K562 (cell line): ENCODE measurements around the gene ALKBH2. TPM values are rescaled to one million over a fixed set of nuclear protein-coding genes. Genes with fewer than 3 reads are reported as not detected.

Experiments
- BRCA1 ChIP-seq, 2 experiments: fragments of 450-650 bp in 1 of 2; sonication (generic) in 1 of 2; formaldehyde crosslinking in 1 of 2; IDR thresholded peaks; 2 replicates each; pipeline versions ENCODE4 v1.5.0 to v1.6.1; 2017 to 2020; ENCODE audit warnings: mild to moderate bottlenecking in 1 of 2, missing genetic modification reagents in 1 of 2
- CAMTA2 ChIP-seq: fragments of 250-450 bp; sonication (Bioruptor Pico); conservative IDR thresholded peaks from 2 replicates; pipeline ENCODE4 v1.5.1; 2022
- CGGBP1 ChIP-seq: fragments of 250-450 bp; sonication (Bioruptor Pico); IDR thresholded peaks from 2 replicates; pipeline ENCODE4 v1.9.0; 2021; ENCODE audit warnings: mild to moderate bottlenecking
- CREBBP ChIP-seq: IDR thresholded peaks from one replicate; pipeline ENCODE4 v1.6.1; 2012; ENCODE audit warnings: low read depth, mild to moderate bottlenecking, control low read depth, inconsistent platforms, low read length
- ETV5 ChIP-seq: sonication (generic); formaldehyde crosslinking; IDR thresholded peaks from 2 replicates; pipeline ENCODE4 v1.4.0; 2020; ENCODE audit warnings: low read depth, mild to moderate bottlenecking, missing genetic modification reagents
- FIP1L1 ChIP-seq: fragments of 200-400 bp; formaldehyde crosslinking; IDR thresholded peaks from 2 replicates; pipeline ENCODE4 v1.6.1; 2018; ENCODE audit warnings: mild to moderate bottlenecking, low read depth, low read length; ENCODE audit not compliant: poor library complexity, severe bottlenecking
- KDM1A ChIP-seq, 2 experiments: fragments of 450-650 bp; IDR thresholded peaks; 2 replicates each; pipeline ENCODE4 v1.6.1; 2016; ENCODE audit warnings: mild to moderate bottlenecking in 2 of 2
- MAX ChIP-seq: sonication (generic); formaldehyde crosslinking; IDR thresholded peaks from 2 replicates; pipeline ENCODE4 v1.9.0; 2022; ENCODE audit warnings: mild to moderate bottlenecking, missing genetic modification reagents
- MCM7 ChIP-seq, 2 experiments: fragments of 450-650 bp; IDR thresholded peaks; 2 replicates each; pipeline ENCODE4 v1.6.1; 2016 to 2018
- POLR2G ChIP-seq: fragments of 200-400 bp; formaldehyde crosslinking; IDR thresholded peaks from 2 replicates; pipeline ENCODE4 v1.6.1; 2017; ENCODE audit warnings: low read depth, mild to moderate bottlenecking, antibody characterized with exemption, low read length, moderate library complexity
- PRPF4 ChIP-seq: fragments of 200-400 bp; formaldehyde crosslinking; IDR thresholded peaks from one replicate; pipeline ENCODE4 v1.6.1; 2017; ENCODE audit warnings: low read length, low read depth, mild to moderate bottlenecking; ENCODE audit not compliant: insufficient read depth, poor library complexity, severe bottlenecking
- PTRF ChIP-seq: fragments of 450-650 bp; IDR thresholded peaks from 2 replicates; pipeline ENCODE4 v1.6.1; 2016; ENCODE audit warnings: mild to moderate bottlenecking, missing genetic modification characterization, missing compliant biosample characterization
- SIN3A ChIP-seq, 2 experiments: fragments of 150-350 bp in 1 of 2; IDR thresholded peaks; 2 replicates each; pipeline ENCODE4 v1.6.1; 2011 to 2016; ENCODE audit warnings: borderline replicate concordance in 2 of 2, low read depth in 2 of 2, low read length in 2 of 2, mild to moderate bottlenecking in 2 of 2, moderate library complexity in 2 of 2; ENCODE audit not compliant: control insufficient read depth in 1 of 2
- SNRNP70 ChIP-seq: fragments of 200-400 bp; formaldehyde crosslinking; optimal IDR thresholded peaks from 2 replicates; pipeline ENCODE3; 2017; ENCODE audit warnings: low read depth, low read length
- SOX6 ChIP-seq: fragments of 450-650 bp; IDR thresholded peaks from 2 replicates; pipeline ENCODE4 v1.6.1; 2014; ENCODE audit warnings: mild to moderate bottlenecking
- STAT5B ChIP-seq: fragments of 250-450 bp; sonication (Bioruptor Pico); IDR thresholded peaks from 2 replicates; pipeline ENCODE4 v1.8.0; 2021; ENCODE audit warnings: mild to moderate bottlenecking, inconsistent platforms
- TCFL5 ChIP-seq: fragments of 250-450 bp; sonication (Bioruptor Pico); conservative IDR thresholded peaks from 2 replicates; pipeline ENCODE4 v1.6.1; 2021; ENCODE audit warnings: mild to moderate bottlenecking, moderate library complexity, matching md5 sums
- U2AF2 ChIP-seq: fragments of 200-400 bp; formaldehyde crosslinking; optimal IDR thresholded peaks from 2 replicates; pipeline ENCODE3; 2017; ENCODE audit warnings: low read depth, mild to moderate bottlenecking, low read length
- ZBED1 ChIP-seq: IDR thresholded peaks from 2 replicates; pipeline ENCODE4 v1.6.1; 2014
- ZNF395 ChIP-seq: fragments of 200-800 bp; sonication (Bioruptor generic); IDR thresholded peaks from 2 replicates; pipeline ENCODE4 v1.6.1; 2017; ENCODE audit warnings: missing genetic modification characterization, missing compliant biosample characterization
- ZNF408 ChIP-seq: fragments of 250-450 bp; sonication (Bioruptor Pico); IDR thresholded peaks from 2 replicates; pipeline ENCODE4 v1.4.0; 2020; ENCODE audit warnings: low read depth, mild to moderate bottlenecking, moderate library complexity
- ZNF668 ChIP-seq: fragments of 250-450 bp; sonication (Bioruptor Pico); IDR thresholded peaks from 2 replicates; pipeline ENCODE4 v1.8.0; 2022; ENCODE audit warnings: mild to moderate bottlenecking, inconsistent platforms
- polyA plus RNA-seq, 8 experiments: library from polyadenylated mRNA; depleted of rRNA in 4 of 8; stranded (reverse) in 5 of 8; unstranded in 3 of 8; fragments of >200 nt; fragmentation: Nextera tagmentation in 2 of 8; fragmentation: Illumina TruSeq in 1 of 8; extraction: Ambion mirVana in 2 of 8; extraction: Trizol in 1 of 8; gene quantifications; 2 replicates each; pipeline versions ENCODE4 v1.2.1 to v1.2.3, GENCODE V29; 2011 to 2014; ENCODE audit warnings: inconsistent platforms in 1 of 8, missing spikeins in 1 of 8
- total RNA-seq, 7 experiments: library from RNA; depleted of rRNA in 6 of 7; stranded (reverse); fragments of >200 nt in 6 of 7; fragmentation: Illumina TruSeq in 2 of 7; extraction: Trizol in 2 of 7; gene quantifications; 2 replicates each; pipeline versions ENCODE4 v1.2.1 to v1.2.3, GENCODE V29; 2011 to 2021; ENCODE audit warnings: low replicate concordance in 1 of 7
- TF ChIP-seq, protein P1 (sequence below): fragments of 450-650 bp; IDR thresholded peaks from 2 replicates; pipeline ENCODE4 v1.7.0; 2016; ENCODE audit warnings: borderline replicate concordance
- TF ChIP-seq, protein P2 (sequence below): sonication (generic); formaldehyde crosslinking; IDR thresholded peaks from 2 replicates; pipeline ENCODE4 v1.8.0; 2023; ENCODE audit warnings: mild to moderate bottlenecking, missing genetic modification reagents

ALKBH2 gene
- total and polyA plus RNA-seq, 9 of the 15 experiments (the other 6 are each of a cell fraction or from before 2014, with no cell fraction given): 5.9 to 56.1 (median 41.9) TPM

- TF ChIP-seq CREBBP (no peak), TCFL5 (CRISPR knock-in tag) (no peak), POLR2G (peak; percentile 77), CGGBP1 (CRISPR knock-in tag) (no peak), FIP1L1 (peak; percentile 35), ZNF668 (CRISPR knock-in tag) (no peak), CAMTA2 (CRISPR knock-in tag) (no peak), STAT5B (CRISPR knock-in tag) (no peak), SIN3A (IDR thresholded peaks at IDR 0.05; ENCODE audit: borderline replicate concordance in 2 of 2, control insufficient read depth in 1 of 2, low read depth in 2 of 2, low read length in 2 of 2) (peak in 1 of 2 experiments; percentile 93; a peak in 2 of 4 replicates), SOX6 (no peak), ETV5 (CRISPR knock-in tag) (no peak), MCM7 (IDR thresholded peaks at IDR 0.05) (no peak), MAX (CRISPR knock-in tag) (peak; percentile 96), PRPF4 (no peak), SNRNP70 (no peak), KDM1A (IDR thresholded peaks at IDR 0.05) (no peak), BRCA1 (IDR thresholded peaks at IDR 0.05) (no peak), BRCA1 (CRISPR knock-in tag; IDR thresholded peaks at IDR 0.05) (no peak), ZNF408 (CRISPR knock-in tag) (no peak), PTRF (tag) (no peak), ZBED1 (no peak), ZNF395 (CRISPR knock-in tag) (0 out of 2 replicates have a peak, but pooled peaks have one; percentile 25), U2AF2 (no peak)
- TF ChIP-seq, protein P1, sequence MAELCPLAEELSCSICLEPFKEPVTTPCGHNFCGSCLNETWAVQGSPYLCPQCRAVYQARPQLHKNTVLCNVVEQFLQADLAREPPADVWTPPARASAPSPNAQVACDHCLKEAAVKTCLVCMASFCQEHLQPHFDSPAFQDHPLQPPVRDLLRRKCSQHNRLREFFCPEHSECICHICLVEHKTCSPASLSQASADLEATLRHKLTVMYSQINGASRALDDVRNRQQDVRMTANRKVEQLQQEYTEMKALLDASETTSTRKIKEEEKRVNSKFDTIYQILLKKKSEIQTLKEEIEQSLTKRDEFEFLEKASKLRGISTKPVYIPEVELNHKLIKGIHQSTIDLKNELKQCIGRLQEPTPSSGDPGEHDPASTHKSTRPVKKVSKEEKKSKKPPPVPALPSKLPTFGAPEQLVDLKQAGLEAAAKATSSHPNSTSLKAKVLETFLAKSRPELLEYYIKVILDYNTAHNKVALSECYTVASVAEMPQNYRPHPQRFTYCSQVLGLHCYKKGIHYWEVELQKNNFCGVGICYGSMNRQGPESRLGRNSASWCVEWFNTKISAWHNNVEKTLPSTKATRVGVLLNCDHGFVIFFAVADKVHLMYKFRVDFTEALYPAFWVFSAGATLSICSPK: no peak
- TF ChIP-seq, protein P2, sequence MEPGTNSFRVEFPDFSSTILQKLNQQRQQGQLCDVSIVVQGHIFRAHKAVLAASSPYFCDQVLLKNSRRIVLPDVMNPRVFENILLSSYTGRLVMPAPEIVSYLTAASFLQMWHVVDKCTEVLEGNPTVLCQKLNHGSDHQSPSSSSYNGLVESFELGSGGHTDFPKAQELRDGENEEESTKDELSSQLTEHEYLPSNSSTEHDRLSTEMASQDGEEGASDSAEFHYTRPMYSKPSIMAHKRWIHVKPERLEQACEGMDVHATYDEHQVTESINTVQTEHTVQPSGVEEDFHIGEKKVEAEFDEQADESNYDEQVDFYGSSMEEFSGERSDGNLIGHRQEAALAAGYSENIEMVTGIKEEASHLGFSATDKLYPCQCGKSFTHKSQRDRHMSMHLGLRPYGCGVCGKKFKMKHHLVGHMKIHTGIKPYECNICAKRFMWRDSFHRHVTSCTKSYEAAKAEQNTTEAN (CRISPR knock-in tag): no peak
Observed at GRCh38 chr12:109097435-109098182, 4.3 kb upstream of the ALKBH2 start, which contains the start of gene UNG (continued).
